GM19035 (cell line): ENCODE data around the gene ITFG1.

Experiments used
- ATAC-seq: cut with Tn5 transposase; IDR thresholded peaks from one replicate; pipeline ENCODE4 v1.9.1; 2021; ENCODE audit not compliant: unreplicated experiment

The ITFG1 gene

GRCh38 chr16:47460711-47461597 lies at the start of gene ITFG1, which contains the start of gene PHKB:
ITFG1 (minus strand) TSS chr16:47461063; CDS start chr16:47461045, 18 bp downstream.
PHKB (plus strand) TSS chr16:47461331; CDS start chr16:47461351, 20 bp downstream.
- peak; percentile 75 for ATAC-seq

GRCh38 chr16:47507701-47508100 lies 46.8 kb upstream of the ITFG1 start:
- ATAC-seq: no peak

GRCh38 chr16:47506800-47507199 lies 45.9 kb upstream of the ITFG1 start:
- ATAC-seq: no peak

GRCh38 chr16:47504599-47504998 lies 43.7 kb upstream of the ITFG1 start:
- no peak for ATAC-seq

- ATAC-seq: no peak
Measured at GRCh38 chr16:47503936-47504335, 43.1 kb upstream of the ITFG1 start.

GRCh38 chr16:47499700-47500264 lies 38.9 kb upstream of the ITFG1 start:
- ATAC-seq: no peak

- ATAC-seq: no peak
Measured at GRCh38 chr16:47499080-47499699, 38.3 kb upstream of the ITFG1 start.

GRCh38 chr16:47493381-47494337 lies 32.8 kb upstream of the ITFG1 start:
- ATAC-seq: peak; percentile 68

GRCh38 chr16:47492428-47493377 lies 31.8 kb upstream of the ITFG1 start:
- ATAC-seq: peak; percentile 48

GRCh38 chr16:47492036-47492427 lies 31.2 kb upstream of the ITFG1 start:
- no peak for ATAC-seq

- ATAC-seq: no peak
Measured at GRCh38 chr16:47490471-47490870, 29.6 kb upstream of the ITFG1 start.

- no peak for ATAC-seq
Measured at GRCh38 chr16:47488051-47488450, 27.2 kb upstream of the ITFG1 start.

- ATAC-seq: no peak
Measured at GRCh38 chr16:47486856-47487255, 26.0 kb upstream of the ITFG1 start.

- ATAC-seq: no peak
Measured at GRCh38 chr16:47483616-47484015, 22.8 kb upstream of the ITFG1 start.

GRCh38 chr16:47481698-47482374 lies 21.0 kb upstream of the ITFG1 start:
- ATAC-seq: no peak

- no peak for ATAC-seq
Measured at GRCh38 chr16:47480410-47480809, 19.5 kb upstream of the ITFG1 start.

GRCh38 chr16:47477679-47478078 lies 16.8 kb upstream of the ITFG1 start:
- ATAC-seq: no peak

GRCh38 chr16:47476654-47477345 lies 15.9 kb upstream of the ITFG1 start:
- ATAC-seq: no peak
